Epithelial cell of proximal tubule (primary cell): Measurements from ENCODE around the gene PLIN4. TPM values are rescaled to one million over a fixed set of nuclear protein-coding genes. Genes with fewer than 3 reads are reported as not detected.

Source experiments
- DNase-seq: peaks from one replicate; pipeline ENCODE4 v3.0.0-alpha.2; 2011; ENCODE audit warnings: low read depth
- H3K4me3 ChIP-seq: 2 replicates; pipeline ENCODE4 v1.5.1; 2011; ENCODE audit warnings: low read depth, mild to moderate bottlenecking, low read length
- total RNA-seq: library from RNA; depleted of rRNA; stranded (reverse); fragments of >200 nt; gene quantifications from 2 replicates; pipeline ENCODE4 v1.2.3, GENCODE V29; 2015
- TF ChIP-seq, protein P1 (sequence below): conservative IDR thresholded peaks from 2 replicates; pipeline ENCODE4 v1.5.1; 2012; ENCODE audit warnings: low read depth, mild to moderate bottlenecking, low read length

Gene PLIN4
- total RNA-seq, 1 donor from 2014 or later: not detected

- H3K4me3 ChIP-seq: no peak overlapping the region
- no peak for DNase-seq
- TF ChIP-seq, protein P1, sequence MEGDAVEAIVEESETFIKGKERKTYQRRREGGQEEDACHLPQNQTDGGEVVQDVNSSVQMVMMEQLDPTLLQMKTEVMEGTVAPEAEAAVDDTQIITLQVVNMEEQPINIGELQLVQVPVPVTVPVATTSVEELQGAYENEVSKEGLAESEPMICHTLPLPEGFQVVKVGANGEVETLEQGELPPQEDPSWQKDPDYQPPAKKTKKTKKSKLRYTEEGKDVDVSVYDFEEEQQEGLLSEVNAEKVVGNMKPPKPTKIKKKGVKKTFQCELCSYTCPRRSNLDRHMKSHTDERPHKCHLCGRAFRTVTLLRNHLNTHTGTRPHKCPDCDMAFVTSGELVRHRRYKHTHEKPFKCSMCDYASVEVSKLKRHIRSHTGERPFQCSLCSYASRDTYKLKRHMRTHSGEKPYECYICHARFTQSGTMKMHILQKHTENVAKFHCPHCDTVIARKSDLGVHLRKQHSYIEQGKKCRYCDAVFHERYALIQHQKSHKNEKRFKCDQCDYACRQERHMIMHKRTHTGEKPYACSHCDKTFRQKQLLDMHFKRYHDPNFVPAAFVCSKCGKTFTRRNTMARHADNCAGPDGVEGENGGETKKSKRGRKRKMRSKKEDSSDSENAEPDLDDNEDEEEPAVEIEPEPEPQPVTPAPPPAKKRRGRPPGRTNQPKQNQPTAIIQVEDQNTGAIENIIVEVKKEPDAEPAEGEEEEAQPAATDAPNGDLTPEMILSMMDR: no peak
Observed at GRCh38 chr19:4504297-4504701, 14.0 kb downstream of the PLIN4 start.

- TF ChIP-seq, protein P1: no peak
- DNase-seq: no peak
- H3K4me3 ChIP-seq: no peak overlapping the region
Observed at GRCh38 chr19:4503825-4504170, 14.5 kb downstream of the PLIN4 start.

GRCh38 chr19:4503132-4503824, 15.0 kb downstream of the PLIN4 start:
- no peak overlapping the region for H3K4me3 ChIP-seq
- DNase-seq: no peak
- TF ChIP-seq, protein P1: no peak

GRCh38 chr19:4502282-4503131, 15.8 kb downstream of the PLIN4 start:
- H3K4me3 ChIP-seq: no peak overlapping the region
- no peak for DNase-seq
- TF ChIP-seq, protein P1: no peak

DNA sequence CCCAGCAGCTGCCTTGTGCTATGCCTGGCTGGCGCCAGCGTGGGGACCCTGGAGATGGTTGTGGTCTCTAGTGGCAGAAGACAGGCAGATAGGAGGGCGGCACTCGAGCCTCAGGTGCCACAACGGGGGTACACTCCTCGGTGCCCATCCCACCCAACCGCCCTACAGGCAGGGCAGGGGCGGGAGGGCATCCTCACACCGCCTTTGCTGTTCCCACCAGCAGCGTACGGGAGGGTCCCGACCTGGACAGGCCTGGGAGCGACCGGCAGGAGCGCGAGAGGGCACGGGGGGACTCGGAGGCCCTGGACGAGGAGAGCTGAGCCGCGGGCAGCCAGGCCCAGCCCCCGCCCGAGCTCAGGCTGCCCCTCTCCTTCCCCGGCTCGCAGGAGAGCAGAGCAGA, 16.6 kb downstream of the PLIN4 start:
- DNase-seq: no peak
- H3K4me3 ChIP-seq: no peak overlapping the region
- TF ChIP-seq, protein P1: no peak

- no peak overlapping the region for H3K4me3 ChIP-seq
- no peak for DNase-seq
- TF ChIP-seq, protein P1: no peak
Observed at GRCh38 chr19:4500841-4501591, 17.3 kb downstream of the PLIN4 start.
